SK-N-MC (cell line): ENCODE measurements around the gene CAMK4.

ENCODE experiments used
- EZH2 ChIP-seq: fragments of 200-600 bp; sonication (generic); IDR thresholded peaks from one replicate; pipeline ENCODE4 v1.6.1; 2017; ENCODE audit warnings: antibody characterized with exemption
- POLR2AphosphoS5 ChIP-seq: IDR thresholded peaks from 2 replicates; pipeline ENCODE4 v1.6.1; 2012; ENCODE audit warnings: mild to moderate bottlenecking, low read depth, low read length, borderline replicate concordance

- TF ChIP-seq EZH2 (no peak), POLR2AphosphoS5 (no peak)
Observed at GRCh38 chr5:111198281-111198966, 25.8 kb upstream of the CAMK4 start.
